ENCODE measurements around the gene PKD2.
A peak's percentile ranks its signal among the peaks of the same experiment; 100 is the strongest.

PKD2 gene

GRCh38 chr4:88027611-88028608 lies 20.5 kb downstream of the PKD2 start:
- no peak for DNase-seq (ENCODE audit: low spot score)

- no peak for DNase-seq (ENCODE audit: low spot score)
Measured at GRCh38 chr4:88028946-88029345, 21.5 kb downstream of the PKD2 start.

- DNase-seq (ENCODE audit: low spot score): no peak
Measured at GRCh38 chr4:88029556-88029955, 22.1 kb downstream of the PKD2 start.

DNA sequence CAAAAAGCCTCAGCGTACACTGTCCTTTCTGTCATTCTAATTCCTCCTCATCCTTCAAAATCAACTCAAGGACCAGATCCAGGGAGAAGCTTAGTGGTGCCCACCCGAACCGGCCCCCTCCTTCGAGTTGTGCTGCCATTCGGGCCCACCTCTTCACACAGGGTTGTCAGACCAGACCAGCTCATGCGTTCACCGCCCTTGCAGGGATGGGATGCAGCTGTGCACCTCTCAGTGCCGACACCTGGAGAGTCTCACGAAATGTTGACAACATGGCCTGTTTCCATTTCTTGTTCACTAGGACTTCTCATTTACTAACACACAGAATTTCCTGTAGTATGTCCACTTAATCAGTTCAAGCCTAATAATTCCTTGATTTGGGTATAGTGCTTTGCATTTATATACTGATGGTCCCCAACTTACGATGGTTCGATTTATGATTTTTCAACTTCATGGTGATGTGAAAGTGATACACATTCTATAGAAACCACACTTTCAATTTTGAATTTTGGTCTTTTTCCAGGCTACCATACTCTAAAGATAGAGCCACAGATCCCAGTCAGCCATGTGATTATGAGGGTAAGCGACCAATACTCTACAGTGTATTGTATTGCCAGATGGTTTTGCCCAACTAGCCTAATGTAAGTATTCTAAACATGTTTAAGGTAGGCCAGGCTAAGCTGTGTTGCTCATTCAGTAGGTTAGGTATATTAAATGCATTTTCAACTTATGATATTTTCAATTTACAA lies 23.3 kb downstream of the PKD2 start:
- DNase-seq (ENCODE audit: low spot score): no peak

GRCh38 chr4:88033309-88033708 lies 25.9 kb downstream of the PKD2 start:
- DNase-seq (ENCODE audit: low spot score): peak; percentile 61

- DNase-seq (ENCODE audit: low spot score): no peak
Measured at GRCh38 chr4:88035292-88035691, 27.9 kb downstream of the PKD2 start.

DNA sequence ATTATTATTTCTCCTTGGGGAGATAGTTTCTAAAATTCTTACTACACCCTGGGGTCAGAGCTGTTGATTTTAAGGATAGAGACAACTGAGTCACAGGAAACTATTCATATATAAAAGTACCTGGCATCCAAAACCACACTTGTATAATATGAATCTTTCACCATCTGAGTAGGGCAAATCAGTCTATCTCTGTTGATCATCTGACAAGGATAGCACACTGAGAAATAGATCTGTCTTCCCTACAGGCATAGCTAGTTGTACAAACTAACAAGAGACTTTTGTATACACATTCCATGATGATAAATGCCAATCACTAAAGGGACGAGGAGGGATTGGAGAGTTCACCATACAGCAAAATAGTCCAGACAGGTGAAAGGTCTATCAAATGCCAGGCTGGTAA lies 30.0 kb downstream of the PKD2 start:
- no peak for DNase-seq (ENCODE audit: low spot score)

GRCh38 chr4:88037936-88038335 lies 30.5 kb downstream of the PKD2 start:
- DNase-seq (ENCODE audit: low spot score): no peak

DNA sequence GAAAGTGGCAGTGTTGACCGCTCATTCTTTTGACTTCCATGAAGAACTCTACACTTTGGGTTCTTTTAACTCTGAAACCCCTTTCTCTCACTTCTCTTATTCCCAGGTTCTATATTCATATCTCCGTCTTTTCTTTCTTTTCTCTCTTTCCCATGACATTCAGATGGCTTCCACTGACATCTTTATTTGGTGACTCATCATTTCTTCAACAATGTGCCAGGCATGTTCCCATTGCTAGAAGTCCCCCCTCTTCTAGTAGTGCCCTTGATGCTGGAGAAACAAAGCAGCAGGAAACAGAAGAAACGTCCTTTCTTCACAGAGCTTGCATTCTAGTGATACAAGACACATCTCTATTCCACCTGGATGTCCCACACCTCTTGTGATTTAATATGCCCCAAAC lies 33.3 kb downstream of the PKD2 start:
- DNase-seq (ENCODE audit: low spot score): no peak

DNA sequence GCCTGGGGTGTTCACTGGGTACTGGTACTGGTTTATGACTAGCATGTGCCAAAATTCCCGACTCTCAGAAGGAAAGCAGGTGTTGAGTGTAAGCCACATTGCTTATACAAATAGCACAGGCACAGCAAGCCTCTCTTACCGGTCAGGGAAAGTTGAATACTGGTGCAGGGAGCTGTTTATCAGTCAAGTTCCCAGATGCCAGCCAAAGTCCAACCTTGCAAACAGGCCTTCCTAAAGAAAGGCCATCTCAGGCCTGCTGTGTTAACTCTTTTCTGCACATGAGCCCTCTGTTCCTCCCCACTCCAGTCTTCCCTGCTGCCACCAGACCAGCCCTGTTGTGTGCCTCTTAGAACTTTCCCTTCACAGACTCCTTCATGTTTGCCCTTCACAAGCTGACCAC lies 34.2 kb downstream of the PKD2 start:
- DNase-seq (ENCODE audit: low spot score): no peak

DNA sequence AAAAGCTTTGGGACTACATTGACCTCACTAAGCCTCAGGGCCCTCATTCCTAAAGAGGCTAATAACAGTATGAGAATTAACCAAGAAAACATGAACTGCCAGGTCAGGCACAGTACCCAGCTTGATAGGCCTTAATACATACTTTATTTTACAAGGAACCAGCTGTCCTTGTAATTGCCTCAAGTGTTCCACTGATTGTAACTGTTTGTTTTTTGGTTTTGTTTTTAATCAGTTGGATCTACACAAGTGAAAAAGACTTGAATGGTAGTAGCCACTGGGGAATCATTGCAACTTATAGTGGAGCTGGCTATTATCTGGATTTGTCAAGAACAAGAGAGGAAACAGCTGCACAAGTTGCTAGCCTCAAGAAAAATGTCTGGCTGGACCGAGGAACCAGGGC lies 35.6 kb downstream of the PKD2 start:
- DNase-seq (ENCODE audit: low spot score): no peak

DNA sequence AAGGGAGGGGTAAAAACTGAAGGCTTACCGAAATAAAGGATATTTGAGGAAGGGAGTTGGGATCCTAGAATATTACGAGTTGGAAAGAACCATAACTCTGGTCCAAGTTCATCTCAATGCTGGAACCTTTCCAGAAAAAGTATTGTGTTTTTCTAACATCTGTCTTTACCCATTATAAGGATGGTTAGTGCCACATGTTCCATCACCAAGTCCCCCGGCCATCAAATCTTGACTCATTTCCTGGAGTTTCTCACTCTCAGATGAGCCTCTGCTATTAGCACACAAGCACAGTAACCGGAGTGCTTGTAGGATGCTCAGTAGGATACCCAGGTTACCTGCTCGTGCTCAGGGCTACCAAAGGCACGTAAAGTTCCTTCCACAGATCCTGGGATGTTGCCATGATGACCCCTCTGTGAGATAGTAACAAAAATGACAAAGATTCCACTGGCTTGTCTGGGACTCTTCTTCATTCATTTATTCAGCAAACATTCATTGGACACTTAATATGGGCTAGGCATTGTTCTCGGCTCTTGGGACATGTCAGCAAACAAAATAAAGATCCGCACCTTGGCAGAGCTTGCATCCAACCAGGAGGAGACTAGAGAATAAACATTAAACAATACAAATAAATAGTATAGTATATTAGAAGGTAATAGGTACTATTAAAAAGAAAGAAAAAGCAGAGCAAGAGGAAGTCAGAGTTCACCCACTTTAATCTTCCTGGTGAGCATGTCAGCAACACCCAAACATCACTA lies 36.3 kb downstream of the PKD2 start:
- no peak for DNase-seq (ENCODE audit: low spot score)

DNA sequence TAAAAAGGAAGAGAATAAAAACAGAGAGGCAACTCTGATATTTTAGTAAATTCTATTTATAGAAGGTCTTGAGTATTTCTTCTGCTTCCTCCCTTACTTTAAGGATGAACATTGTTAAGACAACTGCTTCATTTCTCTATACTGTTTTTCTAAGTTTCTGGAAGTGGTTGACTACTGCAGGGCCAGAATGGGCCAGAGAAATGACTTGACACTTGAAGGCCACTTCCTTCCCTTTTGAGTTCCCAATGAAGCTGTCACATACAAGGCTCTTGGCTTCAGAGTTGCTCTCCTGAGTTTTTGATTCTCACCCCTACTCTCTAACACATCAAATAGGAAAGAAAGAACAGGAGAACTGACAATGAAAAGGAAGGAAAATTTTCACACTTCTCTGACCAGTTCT lies 37.6 kb downstream of the PKD2 start:
- DNase-seq (ENCODE audit: low spot score): no peak

DNA sequence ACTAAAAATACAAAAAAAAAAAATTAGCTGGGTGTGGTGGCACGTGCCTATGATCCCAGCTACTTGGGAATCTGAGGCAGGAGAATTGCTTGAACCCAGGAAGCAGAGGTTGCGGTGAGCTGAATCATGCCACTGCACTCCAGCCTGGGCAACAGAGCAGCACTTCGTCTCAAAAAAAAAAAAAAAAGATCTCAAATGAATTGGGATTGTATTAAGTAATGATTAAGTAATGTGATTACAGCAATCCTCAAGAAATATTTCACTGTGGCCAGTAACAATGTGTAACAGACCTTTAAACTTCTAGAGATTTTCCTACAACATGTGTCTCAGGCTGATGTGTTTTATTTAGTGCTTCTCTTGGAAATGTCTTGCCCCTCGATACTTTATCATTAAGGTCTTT lies 46.8 kb downstream of the PKD2 start:
- DNase-seq (ENCODE audit: low spot score): no peak

- DNase-seq (ENCODE audit: low spot score): peak; percentile 46
Measured at GRCh38 chr4:88054901-88055300, 47.5 kb downstream of the PKD2 start.

- no peak for DNase-seq (ENCODE audit: low spot score)
Measured at GRCh38 chr4:88058295-88058694, 50.9 kb downstream of the PKD2 start.

DNA sequence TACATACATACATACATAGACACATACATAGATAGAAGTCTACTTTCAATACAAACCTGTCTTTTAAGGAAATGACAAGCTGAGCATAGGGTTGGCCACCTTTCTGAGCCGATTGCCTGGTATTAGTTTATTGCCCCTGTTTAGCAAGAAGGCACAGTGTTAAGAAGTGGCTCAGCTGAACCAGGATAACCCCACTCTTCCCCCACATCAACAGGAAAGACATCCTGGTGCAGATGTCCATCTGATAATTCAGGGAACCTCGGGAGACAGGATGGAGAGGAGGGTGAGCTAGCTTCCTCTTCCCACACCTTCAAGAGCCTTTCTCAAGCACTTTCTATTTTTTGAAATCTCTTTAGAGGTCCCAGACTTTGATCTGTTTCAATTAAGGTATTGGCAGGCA lies 52.3 kb downstream of the PKD2 start:
- no peak for DNase-seq (ENCODE audit: low spot score)

DNA sequence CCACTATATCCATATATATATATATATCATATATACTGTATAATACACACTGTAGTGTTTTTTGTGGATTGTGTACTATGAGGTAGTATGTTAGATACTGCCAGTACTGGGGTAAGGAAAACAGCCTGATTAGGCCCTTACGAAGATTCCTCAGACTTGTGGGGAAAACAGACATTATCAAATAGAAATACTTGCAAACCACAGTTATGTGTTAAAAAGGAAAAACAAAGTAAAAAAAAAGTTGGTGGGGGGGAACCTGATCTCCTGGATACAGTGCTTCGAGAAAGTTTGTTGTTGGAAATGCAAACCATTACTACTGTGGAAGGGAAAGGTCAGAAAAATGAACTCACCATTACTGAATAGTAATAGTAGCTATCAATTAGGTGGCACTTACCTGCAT lies 53.0 kb downstream of the PKD2 start:
- no peak for DNase-seq (ENCODE audit: low spot score)

GRCh38 chr4:88062311-88062710 lies 54.9 kb downstream of the PKD2 start:
- DNase-seq (ENCODE audit: low spot score): no peak

GRCh38 chr4:88062843-88063242 lies 55.4 kb downstream of the PKD2 start:
- no peak for DNase-seq (ENCODE audit: low spot score)

DNA sequence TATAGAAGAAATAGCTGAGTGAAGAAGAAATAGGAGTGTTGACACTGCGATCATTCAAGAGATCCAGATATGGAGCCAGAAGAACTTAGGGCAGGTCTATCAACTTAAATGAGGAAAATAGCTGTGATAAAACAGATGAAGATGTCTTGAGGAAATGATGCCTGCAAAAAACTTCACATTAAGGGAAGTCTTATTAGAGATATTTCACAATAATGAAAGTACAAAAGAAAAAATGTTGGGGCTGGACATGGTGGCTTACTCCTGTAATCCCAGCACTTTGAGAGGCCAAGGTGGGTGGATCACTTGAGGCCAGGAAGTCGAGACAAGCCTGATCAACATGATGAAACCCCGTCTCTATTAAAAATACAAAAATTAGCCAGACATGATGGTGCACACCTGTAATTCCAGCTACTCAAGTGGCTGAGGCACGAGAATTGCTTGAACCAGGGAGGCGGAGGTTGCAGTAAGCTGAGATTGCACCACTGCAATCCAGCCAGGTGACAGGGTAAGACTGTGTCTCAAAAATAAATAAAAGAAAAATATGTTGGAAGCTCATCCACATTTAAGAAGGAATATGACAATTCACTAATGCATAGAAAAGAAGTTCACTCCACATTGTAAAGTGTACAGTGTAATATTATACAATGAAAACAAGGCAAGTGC lies 56.3 kb downstream of the PKD2 start:
- no peak for DNase-seq (ENCODE audit: low spot score)

DNA sequence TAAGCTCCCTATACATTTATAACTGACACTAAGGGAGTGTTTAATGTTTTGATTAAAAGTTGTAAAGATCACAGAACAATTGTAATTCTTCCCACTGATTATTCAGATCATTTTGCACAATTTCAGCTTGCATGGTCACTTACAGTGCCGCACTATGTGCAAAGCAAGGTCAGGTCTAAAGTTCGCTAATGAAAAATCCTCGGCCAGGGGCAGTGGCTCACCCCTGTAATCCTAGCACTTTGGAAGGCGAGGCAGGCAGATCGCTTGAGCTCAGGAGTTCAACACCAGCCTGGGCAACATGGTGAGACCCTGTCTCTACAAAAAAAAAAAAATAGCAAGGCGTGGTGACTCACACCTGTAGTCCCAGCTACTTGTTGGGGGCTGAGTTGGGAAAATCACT lies 57.0 kb downstream of the PKD2 start:
- DNase-seq (ENCODE audit: low spot score): no peak

Data from iPS-NIHi11 (cell line).